NB4 (cell line): Measurements from ENCODE around the gene ZNF423.

Source experiments
- DNase-seq: peaks from one replicate; pipeline ENCODE4 v3.0.0; 2010; ENCODE audit warnings: low read depth
- H3K4me3 ChIP-seq: one replicate; pipeline ENCODE4 v1.5.1; 2011; ENCODE audit warnings: mild to moderate bottlenecking, low read depth, low read length, moderate library complexity
- MYC ChIP-seq: IDR thresholded peaks from 2 replicates; pipeline ENCODE4 v1.6.1; 2011; ENCODE audit warnings: low read depth, low read length
- POLR2A ChIP-seq: IDR thresholded peaks from 2 replicates; pipeline ENCODE4 v1.6.1; 2011; ENCODE audit warnings: mild to moderate bottlenecking; ENCODE audit not compliant: insufficient read length; ENCODE audit errors: extremely low read depth
- TF ChIP-seq, protein P1 (sequence below): IDR thresholded peaks from one replicate; pipeline ENCODE4 v1.5.1; 2012; ENCODE audit warnings: low read depth, low read length
- TF ChIP-seq, protein P2 (sequence below): IDR thresholded peaks from 2 replicates; pipeline ENCODE4 v1.6.1; 2011; ENCODE audit warnings: low read depth, low read length

Gene ZNF423

DNA sequence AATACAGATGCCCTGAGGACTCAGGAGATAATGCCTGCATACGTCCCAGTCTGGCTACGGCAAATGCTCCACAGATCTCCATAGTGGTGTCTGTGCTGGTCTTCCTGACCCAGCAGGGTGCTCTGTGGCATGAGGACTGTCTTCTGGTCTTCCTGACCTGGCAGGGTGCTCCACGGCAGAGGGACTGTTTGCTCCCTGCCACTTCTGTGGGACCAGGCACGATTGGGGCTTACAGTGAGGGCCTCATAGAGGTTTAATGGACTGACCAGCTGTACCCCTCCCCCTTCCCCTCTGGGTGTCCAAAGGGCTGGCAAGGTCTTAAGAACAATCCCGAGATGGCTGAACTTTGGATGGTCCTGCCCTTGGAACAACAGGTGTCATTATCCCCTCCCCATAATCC is 359.3 kb downstream of the ZNF423 start:
- DNase-seq, result no peak
- no peak overlapping the region for H3K4me3 ChIP-seq
- no peak for TF ChIP-seq POLR2A
- TF ChIP-seq, protein P1, sequence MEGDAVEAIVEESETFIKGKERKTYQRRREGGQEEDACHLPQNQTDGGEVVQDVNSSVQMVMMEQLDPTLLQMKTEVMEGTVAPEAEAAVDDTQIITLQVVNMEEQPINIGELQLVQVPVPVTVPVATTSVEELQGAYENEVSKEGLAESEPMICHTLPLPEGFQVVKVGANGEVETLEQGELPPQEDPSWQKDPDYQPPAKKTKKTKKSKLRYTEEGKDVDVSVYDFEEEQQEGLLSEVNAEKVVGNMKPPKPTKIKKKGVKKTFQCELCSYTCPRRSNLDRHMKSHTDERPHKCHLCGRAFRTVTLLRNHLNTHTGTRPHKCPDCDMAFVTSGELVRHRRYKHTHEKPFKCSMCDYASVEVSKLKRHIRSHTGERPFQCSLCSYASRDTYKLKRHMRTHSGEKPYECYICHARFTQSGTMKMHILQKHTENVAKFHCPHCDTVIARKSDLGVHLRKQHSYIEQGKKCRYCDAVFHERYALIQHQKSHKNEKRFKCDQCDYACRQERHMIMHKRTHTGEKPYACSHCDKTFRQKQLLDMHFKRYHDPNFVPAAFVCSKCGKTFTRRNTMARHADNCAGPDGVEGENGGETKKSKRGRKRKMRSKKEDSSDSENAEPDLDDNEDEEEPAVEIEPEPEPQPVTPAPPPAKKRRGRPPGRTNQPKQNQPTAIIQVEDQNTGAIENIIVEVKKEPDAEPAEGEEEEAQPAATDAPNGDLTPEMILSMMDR, result no peak
- no peak for TF ChIP-seq MYC
- TF ChIP-seq, protein P2, sequence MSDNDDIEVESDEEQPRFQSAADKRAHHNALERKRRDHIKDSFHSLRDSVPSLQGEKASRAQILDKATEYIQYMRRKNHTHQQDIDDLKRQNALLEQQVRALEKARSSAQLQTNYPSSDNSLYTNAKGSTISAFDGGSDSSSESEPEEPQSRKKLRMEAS, result no peak

DNA sequence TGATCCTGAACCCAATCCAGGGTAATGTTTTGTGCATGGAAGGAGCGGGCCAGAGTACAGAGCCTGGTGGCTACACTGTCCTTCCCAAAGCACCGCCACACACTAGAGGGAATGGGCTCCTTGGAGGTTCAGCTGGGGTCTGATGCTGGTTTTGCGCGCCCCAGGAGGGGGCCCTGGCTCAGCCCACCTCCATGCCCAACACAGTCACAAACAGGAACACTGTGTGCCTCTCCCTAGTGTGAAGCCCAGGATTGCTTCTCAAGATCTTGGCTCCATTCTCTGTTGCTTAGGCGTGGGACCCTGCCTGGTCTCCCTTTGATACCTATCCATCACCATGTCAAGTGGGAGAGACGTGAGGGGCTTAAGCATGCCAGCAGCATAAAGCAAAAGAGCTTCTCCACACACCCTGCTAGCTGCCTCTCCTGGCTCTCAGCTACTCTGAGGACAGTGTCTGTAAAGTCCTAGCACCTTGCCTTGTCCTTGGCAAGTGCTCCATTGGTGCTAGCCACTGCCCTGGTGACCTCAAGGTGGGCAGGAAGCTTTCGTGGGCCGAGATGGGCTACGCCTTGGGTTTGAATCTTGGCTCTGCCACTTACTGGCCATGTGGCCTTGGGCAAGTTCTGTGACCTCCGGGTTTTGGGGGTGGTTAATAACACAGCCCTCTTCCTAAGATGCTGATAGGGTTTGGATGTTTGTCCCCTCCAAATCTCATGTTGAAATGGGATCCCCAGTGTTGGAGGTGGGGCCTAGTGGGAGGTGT is 360.1 kb downstream of the ZNF423 start:
- TF ChIP-seq, protein P1, result no peak
- TF ChIP-seq, protein P2, result no peak
- TF ChIP-seq MYC (no peak), POLR2A (no peak)
- no peak for DNase-seq
- no peak overlapping the region for H3K4me3 ChIP-seq

DNA sequence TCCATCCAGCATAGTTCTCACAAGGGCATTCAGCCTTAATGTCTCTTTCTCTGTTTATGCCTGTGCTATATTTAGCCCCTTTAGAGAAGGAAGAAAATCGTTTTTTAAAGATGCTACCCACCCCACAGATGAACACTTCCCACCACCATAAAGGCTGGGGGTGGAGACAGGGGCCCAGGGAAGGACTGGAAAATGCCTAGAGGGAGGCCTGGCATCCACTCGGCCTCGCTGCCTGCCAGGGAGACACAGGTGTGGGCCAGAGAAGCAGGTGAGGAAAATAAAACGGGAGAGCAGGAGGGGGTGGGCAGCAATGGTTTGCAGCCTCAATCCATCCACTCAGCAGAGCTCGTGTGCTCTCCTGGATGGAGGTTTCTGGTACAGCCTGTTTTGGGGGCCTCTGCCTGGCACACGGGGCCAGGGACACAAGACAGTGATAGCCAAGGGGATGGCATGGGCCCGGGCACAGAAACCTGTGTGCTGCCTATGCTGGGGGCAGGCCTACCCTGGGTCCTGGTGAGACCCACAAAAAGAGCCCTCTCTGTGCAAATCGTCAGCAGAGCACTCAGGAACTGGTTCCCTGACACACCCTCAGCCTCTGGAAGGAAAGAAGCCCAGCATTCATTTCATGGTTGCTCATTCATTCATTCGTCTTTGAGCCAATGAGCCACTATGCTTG is 360.9 kb downstream of the ZNF423 start:
- H3K4me3 ChIP-seq, result no peak overlapping the region
- no peak for DNase-seq
- TF ChIP-seq MYC, result no peak
- TF ChIP-seq, protein P1, result no peak
- no peak for TF ChIP-seq POLR2A
- TF ChIP-seq, protein P2, result no peak

DNA sequence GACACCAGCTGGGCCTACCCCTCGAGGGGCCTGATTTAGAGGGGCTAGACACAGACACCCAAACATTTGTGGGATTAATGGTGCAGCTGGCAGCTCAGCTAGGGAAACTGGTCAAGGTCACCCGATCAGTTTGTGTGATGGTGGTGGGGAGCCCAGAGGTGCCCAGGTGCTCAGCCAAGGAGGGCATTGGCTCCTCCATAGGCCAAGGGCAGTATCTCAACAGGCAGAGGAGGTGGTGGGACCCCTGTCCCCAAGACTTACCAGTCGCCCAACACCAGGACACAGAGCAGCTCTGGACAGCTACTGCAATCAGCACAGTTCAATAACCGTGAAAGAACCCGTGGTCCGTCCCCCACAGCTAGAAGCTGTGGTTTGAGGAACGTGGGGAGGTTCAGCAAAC is 361.4 kb downstream of the ZNF423 start:
- TF ChIP-seq, protein P1, result no peak
- TF ChIP-seq, protein P2, result no peak
- TF ChIP-seq POLR2A (no peak), MYC (no peak)
- no peak overlapping the region for H3K4me3 ChIP-seq
- no peak for DNase-seq

DNA sequence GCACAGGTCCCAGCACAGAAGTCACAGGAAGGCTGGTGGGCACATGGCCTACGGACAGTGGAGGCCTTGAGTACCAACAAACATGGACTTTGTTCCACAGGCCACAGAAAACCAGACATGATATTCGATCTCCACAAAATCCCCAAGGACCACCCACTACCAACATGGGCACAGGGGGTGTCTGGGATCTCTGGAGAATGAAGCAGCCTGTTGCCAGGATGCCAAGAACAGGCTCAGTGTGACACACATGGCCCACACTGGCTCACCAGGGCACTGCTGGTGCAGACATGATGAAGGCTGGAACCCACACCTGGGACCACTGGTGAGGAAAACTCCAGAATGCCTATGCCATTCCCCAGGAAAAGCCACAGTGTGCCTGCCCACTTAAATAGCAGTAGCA is 362.1 kb downstream of the ZNF423 start:
- no peak overlapping the region for H3K4me3 ChIP-seq
- TF ChIP-seq, protein P2, result no peak
- TF ChIP-seq MYC (no peak), POLR2A (no peak)
- TF ChIP-seq, protein P1, result no peak
- DNase-seq, result no peak
